KOPT-K1 (cell line): ENCODE measurements around the gene CACNA2D3.

Experiments
- H3K27ac ChIP-seq: fragments of 200-600 bp; sonication (generic); 2 replicates; pipeline ENCODE4 v1.5.1; 2016; ENCODE audit warnings: antibody characterized with exemption, mild to moderate bottlenecking, low read depth, low read length; ENCODE audit not compliant: poor library complexity, severe bottlenecking
- H3K36me3 ChIP-seq: fragments of 200-600 bp; sonication (generic); 2 replicates; pipeline ENCODE4 v1.5.1; 2017; ENCODE audit warnings: antibody characterized with exemption, mild to moderate bottlenecking, low read length, moderate library complexity; ENCODE audit not compliant: insufficient read depth
- H3K9me3 ChIP-seq: fragments of 200-600 bp; sonication (generic); 2 replicates; pipeline ENCODE4 v1.5.1; 2017; ENCODE audit warnings: antibody characterized with exemption, low read length, mild to moderate bottlenecking; ENCODE audit not compliant: insufficient read depth, poor library complexity, severe bottlenecking

Gene CACNA2D3

GRCh38 chr3:54949491-54950044 lies 827.2 kb downstream of the CACNA2D3 start:
- H3K27ac ChIP-seq, result no peak overlapping the region
- no peaks in the 10 kb centered on the region for H3K36me3 ChIP-seq
- no peaks in the 10 kb centered on the region for H3K9me3 ChIP-seq

DNA sequence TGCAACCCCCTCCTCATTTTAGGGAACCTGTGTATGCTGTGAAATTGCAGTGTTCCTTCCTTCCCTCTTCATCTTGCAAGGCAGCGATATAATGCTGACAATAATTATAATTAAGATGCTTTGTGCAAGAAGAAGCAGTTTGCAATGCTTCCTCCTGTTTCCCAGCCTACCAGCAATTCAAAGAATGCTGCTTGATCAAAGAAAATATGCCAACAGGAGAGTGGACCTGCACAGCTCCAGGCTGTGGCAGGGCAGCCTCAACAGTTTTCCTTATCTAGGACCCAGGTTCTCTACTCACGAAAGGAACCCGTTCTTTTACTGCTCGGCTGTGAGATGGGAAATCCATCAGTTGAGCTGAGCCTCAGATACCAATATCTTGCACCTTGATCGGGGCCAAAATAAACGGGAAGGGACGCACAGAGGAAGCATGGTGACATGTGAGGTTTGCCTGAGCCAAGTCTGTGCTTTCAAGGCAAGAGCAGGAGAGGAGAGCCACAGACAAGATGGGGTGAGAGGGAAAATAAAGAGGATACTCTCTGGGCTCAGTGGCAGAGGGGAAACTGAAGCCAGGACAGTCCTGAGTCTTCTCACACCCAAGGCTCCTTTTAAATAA lies 828.1 kb downstream of the CACNA2D3 start:
- Histone ChIP-seq H3K9me3 (no peaks in the 10 kb centered on the region), H3K36me3 (no peaks in the 10 kb centered on the region), H3K27ac (no peak overlapping the region)

- H3K36me3 ChIP-seq, result no peaks in the 10 kb centered on the region
- H3K9me3 ChIP-seq, result no peaks in the 10 kb centered on the region
- no peak overlapping the region for H3K27ac ChIP-seq
These were observed 829.1 kb downstream of the CACNA2D3 start for GRCh38 chr3:54951405-54951804.

GRCh38 chr3:54954022-54954421 lies 831.7 kb downstream of the CACNA2D3 start:
- Histone ChIP-seq H3K36me3 (no peaks in the 10 kb centered on the region), H3K27ac (no peak overlapping the region), H3K9me3 (no peaks in the 10 kb centered on the region)

GRCh38 chr3:54954521-54954920 lies 832.2 kb downstream of the CACNA2D3 start:
- no peaks in the 10 kb centered on the region for H3K9me3 ChIP-seq
- no peak overlapping the region for H3K27ac ChIP-seq
- no peaks in the 10 kb centered on the region for H3K36me3 ChIP-seq

GRCh38 chr3:54955496-54955895 lies 833.1 kb downstream of the CACNA2D3 start:
- no peak overlapping the region for H3K27ac ChIP-seq
- H3K36me3 ChIP-seq, result no peaks in the 10 kb centered on the region
- no peaks in the 10 kb centered on the region for H3K9me3 ChIP-seq

DNA sequence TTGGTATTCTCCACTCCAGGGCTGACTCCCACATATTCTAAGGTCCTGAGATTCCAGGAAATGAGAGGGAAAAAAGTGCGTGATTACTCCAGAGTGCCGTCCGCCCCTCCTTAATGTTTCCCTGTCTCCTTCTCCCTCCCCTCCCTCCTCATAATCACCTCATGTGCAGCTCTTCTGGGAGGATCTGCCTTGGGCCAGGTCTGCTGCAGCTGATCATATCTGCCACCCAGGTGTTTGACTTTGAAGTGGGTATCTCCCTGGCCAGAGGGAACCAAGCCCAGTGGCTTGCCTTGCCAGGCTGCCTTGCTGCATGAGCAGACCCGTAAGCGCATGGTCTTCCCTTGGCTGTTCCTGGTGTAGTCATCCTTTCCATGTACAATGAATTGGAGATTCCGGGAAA lies 833.6 kb downstream of the CACNA2D3 start:
- H3K9me3 ChIP-seq, result no peaks in the 10 kb centered on the region
- H3K27ac ChIP-seq, result no peak overlapping the region
- no peaks in the 10 kb centered on the region for H3K36me3 ChIP-seq

GRCh38 chr3:54957711-54958110 lies 835.4 kb downstream of the CACNA2D3 start:
- H3K36me3 ChIP-seq, result no peaks in the 10 kb centered on the region
- no peak overlapping the region for H3K27ac ChIP-seq
- no peaks in the 10 kb centered on the region for H3K9me3 ChIP-seq

GRCh38 chr3:54960082-54960481 lies 837.7 kb downstream of the CACNA2D3 start:
- Histone ChIP-seq H3K27ac (no peak overlapping the region), H3K9me3 (no peaks in the 10 kb centered on the region), H3K36me3 (no peaks in the 10 kb centered on the region)

DNA sequence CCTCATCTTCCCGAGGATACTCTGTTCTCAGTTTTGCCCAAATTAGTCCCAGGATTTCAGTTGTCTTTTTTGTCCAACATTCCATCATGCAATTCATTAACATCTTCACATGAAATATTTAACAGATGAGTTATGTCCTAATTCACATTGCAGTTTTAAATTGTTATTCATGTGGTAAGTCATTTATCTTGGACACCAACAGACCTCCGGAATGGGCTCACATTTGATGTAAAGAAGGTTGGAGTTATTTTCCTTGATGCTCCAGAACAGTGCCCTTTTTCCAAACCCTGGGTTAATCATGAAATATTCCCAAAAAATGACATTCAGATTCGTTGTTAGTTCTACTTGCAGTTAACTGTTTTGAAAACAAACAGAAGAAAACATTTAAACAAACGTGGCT lies 838.3 kb downstream of the CACNA2D3 start:
- Histone ChIP-seq H3K36me3 (no peaks in the 10 kb centered on the region), H3K27ac (no peak overlapping the region), H3K9me3 (no peaks in the 10 kb centered on the region)

GRCh38 chr3:54962200-54962599 lies 839.8 kb downstream of the CACNA2D3 start:
- Histone ChIP-seq H3K27ac (no peak overlapping the region), H3K36me3 (no peaks in the 10 kb centered on the region), H3K9me3 (no peaks in the 10 kb centered on the region)

GRCh38 chr3:54963641-54964040 lies 841.3 kb downstream of the CACNA2D3 start:
- no peak overlapping the region for H3K27ac ChIP-seq
- H3K36me3 ChIP-seq, result no peaks in the 10 kb centered on the region
- no peaks in the 10 kb centered on the region for H3K9me3 ChIP-seq

GRCh38 chr3:54964081-54964480 lies 841.7 kb downstream of the CACNA2D3 start:
- no peaks in the 10 kb centered on the region for H3K9me3 ChIP-seq
- no peak overlapping the region for H3K27ac ChIP-seq
- H3K36me3 ChIP-seq, result no peaks in the 10 kb centered on the region

DNA sequence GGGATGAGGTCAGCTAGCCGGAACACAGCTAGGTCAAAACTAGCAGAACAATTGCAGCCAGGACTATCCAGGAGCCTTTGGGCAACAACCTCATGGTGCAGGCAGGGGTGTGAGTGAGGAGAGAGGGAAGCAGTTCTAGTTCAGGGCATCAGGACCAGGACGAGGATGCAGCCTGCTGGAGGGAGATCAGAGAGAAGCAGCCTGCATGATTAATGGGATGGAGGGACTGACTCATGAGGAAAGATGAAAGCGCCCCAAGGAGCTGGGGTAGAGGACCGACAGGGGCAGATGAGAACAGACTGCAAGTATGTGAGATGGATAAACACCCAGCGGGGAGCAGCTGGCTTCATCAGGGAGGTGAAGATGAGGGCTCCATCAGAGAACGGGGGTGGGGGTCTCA lies 843.4 kb downstream of the CACNA2D3 start:
- Histone ChIP-seq H3K27ac (no peak overlapping the region), H3K36me3 (no peaks in the 10 kb centered on the region), H3K9me3 (no peaks in the 10 kb centered on the region)

GRCh38 chr3:54966979-54967378 lies 844.6 kb downstream of the CACNA2D3 start:
- Histone ChIP-seq H3K9me3 (no peaks in the 10 kb centered on the region), H3K36me3 (no peaks in the 10 kb centered on the region), H3K27ac (no peak overlapping the region)

- Histone ChIP-seq H3K9me3 (no peaks in the 10 kb centered on the region), H3K27ac (no peak overlapping the region), H3K36me3 (no peaks in the 10 kb centered on the region)
These were observed 845.4 kb downstream of the CACNA2D3 start for GRCh38 chr3:54967731-54968161.
